GM13976 (cell line): Measurements from ENCODE around the gene FBXO15.

Experiments used
- DNase-seq: peaks from one replicate; pipeline ENCODE4 v3.0.0; 2012; ENCODE audit warnings: low spot score
- CTCF ChIP-seq: IDR thresholded peaks from 2 replicates; pipeline ENCODE4 v1.5.1; 2012; ENCODE audit warnings: borderline replicate concordance, mild to moderate bottlenecking; ENCODE audit not compliant: insufficient read depth; ENCODE audit errors: extremely low read depth, missing control alignments, control extremely low read depth
- in situ Hi-C: fragments of 300-500 bp; cut with MboI; formaldehyde crosslinking; loops from one replicate; pipeline ENCODE4 v1.12.0; 2022; ENCODE audit warnings: low sequenced_read_pairs, mixed read lengths, inconsistent platforms; ENCODE audit not compliant: unreplicated experiment

FBXO15 gene

GRCh38 chr18:74069178-74070050 lies 78.2 kb downstream of the FBXO15 start:
- no peak for TF ChIP-seq CTCF
- in situ Hi-C loops, result no loop called here
- DNase-seq, result no peak

- in situ Hi-C loops, result no loop called here
- no peak for TF ChIP-seq CTCF
Observed at GRCh38 chr18:74068296-74068695, 79.3 kb downstream of the FBXO15 start.

GRCh38 chr18:74066018-74066417 lies 81.6 kb downstream of the FBXO15 start:
- no peak for TF ChIP-seq CTCF
- in situ Hi-C loops, result no loop called here
- DNase-seq, result no peak

More at GRCh38 chr18:74068296-74068695, 79.3 kb downstream of the FBXO15 start:
- no peak for DNase-seq

GRCh38 chr18:74065366-74065765 lies 82.3 kb downstream of the FBXO15 start:
- in situ Hi-C loops, result no loop called here
- DNase-seq, result no peak
- TF ChIP-seq CTCF, result no peak

- TF ChIP-seq CTCF, result no peak
- no peak for DNase-seq
- in situ Hi-C loops, result no loop called here
Observed at GRCh38 chr18:74064510-74064909, 83.1 kb downstream of the FBXO15 start.

- TF ChIP-seq CTCF, result no peak
- no peak for DNase-seq
- in situ Hi-C loops, result no loop called here
Observed at GRCh38 chr18:74063557-74063956, 84.1 kb downstream of the FBXO15 start.

- DNase-seq, result no peak
- no peak for TF ChIP-seq CTCF
- in situ Hi-C loops, result no loop called here
Observed at GRCh38 chr18:74063023-74063422, 84.6 kb downstream of the FBXO15 start.
